ENCODE data around the gene YY1.
"Not testable (repeated sequence)": the region's sequence is repeated elsewhere in the genome, so short reads cannot be mapped to it uniquely, and the experiment has no call there.

Gene YY1

DNA sequence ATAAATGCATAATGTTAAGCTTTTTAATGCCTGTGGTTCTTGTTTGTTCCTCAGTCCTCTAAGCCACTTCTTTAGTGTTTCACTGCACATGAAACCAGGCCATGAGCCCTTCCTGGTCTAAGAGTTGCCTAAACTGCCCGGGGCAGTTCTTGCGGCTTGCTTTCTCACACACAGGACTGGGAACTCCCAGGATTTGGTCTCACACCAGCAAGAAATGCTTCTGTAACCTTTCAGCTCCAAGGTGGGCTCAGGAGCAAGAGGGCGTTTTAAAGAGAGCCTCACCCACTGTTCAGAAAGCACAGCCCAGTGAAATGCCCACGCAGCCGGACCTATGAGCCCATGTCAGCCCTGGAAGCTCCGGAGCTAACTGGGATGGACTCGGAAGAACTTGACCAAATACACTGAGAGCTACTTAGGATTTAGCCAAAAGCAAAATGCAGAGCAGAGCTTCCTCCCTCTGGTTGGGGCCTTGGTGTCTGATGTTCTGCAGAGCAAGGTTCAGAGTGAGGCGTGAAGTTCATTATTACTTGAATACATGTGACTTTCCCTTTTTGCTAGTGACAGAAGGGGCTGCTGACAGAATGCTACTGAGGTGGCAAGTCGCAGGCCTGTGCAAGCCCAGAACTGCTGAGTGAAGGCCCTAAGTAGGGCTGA is 43.9 kb downstream of the YY1 start:
- DNase-seq (ENCODE audit: extremely low read depth in 1 of 2, low read depth in 1 of 2): no peak

DNA sequence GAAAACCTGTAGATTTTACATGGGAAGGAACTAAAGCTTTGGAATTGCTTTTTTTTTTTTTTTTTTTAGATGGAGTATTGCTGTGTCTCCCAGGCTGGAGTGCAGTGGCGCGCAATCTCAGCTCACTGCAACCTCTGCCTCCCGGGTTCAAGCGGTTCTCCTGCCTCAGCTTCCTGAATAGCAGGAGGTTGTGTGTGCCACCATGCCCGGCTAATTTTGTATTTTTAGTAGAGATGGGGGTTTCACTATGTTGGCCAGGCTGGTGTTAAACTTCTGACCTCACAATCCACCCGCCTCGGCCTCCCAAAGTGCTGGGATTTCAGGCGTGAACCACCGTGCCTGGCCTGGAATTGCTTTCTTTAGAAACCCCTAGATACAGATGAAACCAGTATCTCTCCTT is 44.5 kb downstream of the YY1 start:
- DNase-seq (ENCODE audit: extremely low read depth in 1 of 2, low read depth in 1 of 2): not testable (repeated sequence)

DNA sequence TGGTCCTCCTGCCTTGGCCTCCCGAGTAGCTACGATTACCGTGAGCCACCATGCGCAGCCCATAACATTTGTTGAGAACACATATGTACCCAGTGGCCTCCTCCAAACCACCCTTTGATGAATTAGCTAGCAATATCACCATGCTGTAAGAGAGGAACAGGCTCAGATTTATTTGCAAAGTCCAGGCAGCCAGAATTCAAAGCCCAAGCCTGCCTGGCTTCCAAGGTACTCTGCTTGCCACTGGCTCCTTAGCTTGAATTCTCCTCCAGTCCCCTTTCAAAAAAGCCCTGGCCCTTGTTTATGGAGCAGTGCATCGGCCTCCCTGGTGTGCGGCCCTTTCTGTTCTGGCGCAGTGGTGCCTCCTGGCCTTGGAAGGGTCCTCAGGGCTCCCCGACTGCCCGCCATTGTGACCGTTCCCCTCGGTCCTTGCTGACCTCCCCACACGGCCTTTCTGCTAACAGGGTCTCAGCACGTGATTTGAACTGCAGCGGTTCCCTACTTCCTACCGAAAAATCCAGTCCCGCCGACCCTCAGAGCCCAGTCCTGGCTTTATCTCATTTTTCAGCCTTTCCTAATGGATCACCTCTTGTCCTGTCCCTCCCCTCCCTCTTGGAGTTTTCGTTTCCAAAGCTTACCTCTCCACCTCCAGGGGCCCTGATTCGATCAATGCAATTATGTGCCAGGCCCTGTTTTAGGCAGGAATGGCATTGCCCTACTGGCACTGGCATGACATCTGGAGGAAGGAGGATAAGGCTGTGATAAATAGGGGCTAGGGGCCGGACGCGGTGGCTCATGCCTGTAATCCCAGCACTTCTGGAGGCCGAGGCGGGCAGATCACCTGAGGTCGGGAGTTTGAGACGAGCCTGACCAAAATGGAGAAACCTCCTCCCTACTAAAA is 45.3 kb downstream of the YY1 start:
- DNase-seq (ENCODE audit: extremely low read depth in 1 of 2, low read depth in 1 of 2): no peak

DNA sequence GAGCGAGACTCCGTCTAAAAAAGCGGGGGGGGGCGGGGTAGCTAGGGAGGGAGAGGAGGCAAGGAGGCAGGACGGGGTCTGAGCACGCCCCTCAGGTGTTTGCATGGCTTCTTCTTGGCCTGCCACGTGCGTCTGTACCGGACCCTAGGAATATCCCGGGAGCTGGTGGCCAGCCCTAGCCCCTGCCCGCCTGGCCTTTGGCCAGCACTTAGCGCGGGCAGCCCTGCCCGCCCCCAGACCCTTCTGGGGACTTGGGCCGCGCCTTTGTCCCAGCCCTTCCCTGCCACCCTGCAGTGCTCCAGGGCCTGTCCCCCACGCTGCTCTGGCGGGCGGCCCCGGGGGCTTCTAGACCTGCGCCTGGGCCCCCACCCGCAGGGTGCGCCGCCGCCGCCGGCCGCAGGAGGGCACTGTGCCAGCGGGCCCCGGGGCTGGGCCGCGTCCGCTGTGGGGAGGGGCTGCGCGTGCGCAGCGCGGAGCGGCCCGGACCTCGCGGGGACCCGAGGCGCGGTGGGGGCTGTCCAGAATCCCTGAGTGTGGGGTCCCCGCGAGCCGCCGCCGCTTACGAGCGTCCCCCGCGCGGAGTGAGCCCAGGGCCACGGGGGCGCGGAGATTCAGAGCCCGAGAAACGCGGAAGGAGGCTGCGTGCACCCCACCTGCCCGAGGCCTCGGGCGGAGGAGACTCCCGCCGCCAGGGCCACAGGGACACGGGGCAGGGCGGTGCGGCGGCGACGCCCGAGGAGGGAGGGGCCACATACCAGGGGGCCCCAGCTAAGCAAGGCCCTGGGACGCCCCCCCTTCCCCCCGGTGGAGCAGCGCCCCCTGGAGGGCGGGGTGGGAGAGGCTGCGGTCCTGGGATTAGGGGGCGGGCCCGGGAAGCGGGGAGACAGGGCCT is 46.3 kb downstream of the YY1 start:
- peak in 1 of 2 donors; percentile 72 for DNase-seq (ENCODE audit: extremely low read depth in 1 of 2, low read depth in 1 of 2)

DNA sequence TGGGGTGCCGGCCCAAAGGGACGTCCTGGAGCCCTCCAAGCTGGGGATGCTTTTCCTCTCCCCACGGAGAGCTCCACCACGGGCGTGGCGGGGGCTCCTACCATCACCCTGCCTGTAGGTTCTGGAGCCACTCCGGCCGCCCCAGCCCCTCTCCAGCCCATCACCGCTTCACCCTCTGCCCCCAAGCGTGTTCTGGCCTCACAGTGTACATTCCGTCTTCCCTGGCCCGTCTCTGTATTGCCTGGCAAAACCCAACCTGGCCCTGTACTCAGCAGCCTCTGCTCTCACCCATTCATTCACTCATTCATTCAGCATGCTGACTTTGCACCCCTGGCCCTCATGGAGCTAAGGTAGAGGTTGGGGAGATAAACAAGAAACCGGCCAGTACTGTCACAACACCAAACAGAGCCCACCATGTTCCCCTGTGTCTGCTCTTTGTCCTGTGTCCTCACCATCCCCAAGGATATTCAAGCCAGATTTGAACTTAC is 47.0 kb downstream of the YY1 start:
- DNase-seq (ENCODE audit: extremely low read depth in 1 of 2, low read depth in 1 of 2): no peak

DNA sequence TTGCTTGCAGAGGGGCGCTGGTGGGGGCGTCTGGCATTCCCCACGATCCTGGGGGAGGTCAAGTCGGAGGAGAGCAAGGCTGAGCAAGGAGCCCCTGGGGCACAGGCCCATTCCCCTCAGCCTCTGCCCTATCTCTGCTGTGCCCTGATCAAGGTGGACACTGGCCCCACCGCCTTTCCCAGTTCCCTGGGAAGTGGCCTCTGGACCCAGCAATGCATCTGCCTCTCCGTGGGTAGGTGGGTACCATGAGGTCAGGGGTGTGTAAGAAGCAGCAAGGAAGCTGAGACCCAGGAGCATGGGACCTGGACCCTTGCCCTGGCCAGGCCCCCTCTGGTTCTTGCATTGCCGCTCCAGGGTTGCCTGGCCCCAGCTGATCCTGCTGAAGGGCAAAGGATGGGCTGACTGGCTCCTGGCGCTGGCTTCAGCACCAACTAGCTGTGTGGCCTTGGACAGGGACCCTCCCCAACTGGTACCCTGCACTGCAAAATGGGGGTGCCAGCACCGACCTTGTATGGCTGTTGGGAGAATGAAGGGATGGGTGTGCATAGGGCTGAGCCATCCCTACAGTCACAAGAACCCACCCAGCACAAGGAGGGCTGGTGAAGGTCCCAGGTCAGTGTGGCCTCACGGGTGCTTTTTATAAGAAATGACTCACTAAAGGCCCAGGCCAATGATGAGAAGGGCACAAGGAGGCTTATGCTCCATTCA is 47.7 kb downstream of the YY1 start:
- DNase-seq (ENCODE audit: extremely low read depth in 1 of 2, low read depth in 1 of 2): no peak

DNA sequence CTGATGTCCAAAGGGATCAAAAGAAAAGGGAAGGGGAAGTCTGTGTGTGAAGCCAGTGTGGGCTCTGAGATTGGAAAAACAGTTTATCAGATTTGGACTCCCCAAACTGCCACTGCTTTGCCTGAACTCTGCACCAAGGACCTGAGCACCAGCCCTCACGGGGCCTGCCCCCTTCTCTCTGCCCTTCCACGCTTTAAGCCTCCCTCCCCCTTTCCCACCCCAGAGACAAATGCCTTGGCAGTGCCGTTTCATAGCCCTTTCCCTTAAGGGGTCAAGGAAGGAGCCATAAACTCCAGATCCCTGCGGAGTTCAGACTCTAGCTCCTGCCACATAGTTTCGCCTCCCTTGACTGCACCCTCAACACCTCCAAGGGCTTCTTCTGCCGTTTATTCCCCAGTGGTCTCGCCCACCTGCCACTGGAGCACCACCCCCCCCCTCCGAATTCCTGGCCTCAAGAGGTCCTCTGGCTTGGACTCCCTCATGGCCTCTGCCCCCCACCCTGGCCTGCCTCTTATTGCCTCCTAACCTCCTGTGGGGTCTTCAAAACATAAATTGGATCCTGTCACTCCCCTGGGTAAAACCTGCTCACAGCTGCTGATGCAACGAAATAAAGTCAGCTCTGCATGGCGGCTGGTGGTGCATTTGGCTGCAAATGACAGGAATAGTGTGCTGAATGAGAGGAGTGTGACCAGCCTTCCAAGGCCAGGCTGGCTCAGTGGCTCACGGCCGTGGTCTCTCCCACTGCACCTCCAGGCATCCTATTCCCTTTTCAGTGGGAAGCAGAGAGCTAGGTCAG is 48.5 kb downstream of the YY1 start:
- no peak for DNase-seq (ENCODE audit: extremely low read depth in 1 of 2, low read depth in 1 of 2)

DNA sequence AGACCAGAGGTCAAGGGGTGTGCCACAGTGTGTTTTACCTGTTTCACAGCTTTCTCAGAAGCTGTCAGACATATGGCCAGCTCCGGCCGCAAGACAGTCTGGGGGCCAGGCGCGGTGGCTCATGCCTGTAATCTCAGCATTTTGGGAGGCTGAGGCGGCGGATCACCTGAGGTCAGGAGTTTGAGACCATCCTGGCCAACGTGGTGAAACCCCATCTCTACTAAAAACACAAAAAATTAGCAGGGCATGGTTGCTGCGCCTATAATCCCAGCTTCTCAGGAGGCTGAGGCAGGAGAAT is 49.0 kb downstream of the YY1 start:
- not testable (repeated sequence) for DNase-seq (ENCODE audit: extremely low read depth in 1 of 2, low read depth in 1 of 2)

DNA sequence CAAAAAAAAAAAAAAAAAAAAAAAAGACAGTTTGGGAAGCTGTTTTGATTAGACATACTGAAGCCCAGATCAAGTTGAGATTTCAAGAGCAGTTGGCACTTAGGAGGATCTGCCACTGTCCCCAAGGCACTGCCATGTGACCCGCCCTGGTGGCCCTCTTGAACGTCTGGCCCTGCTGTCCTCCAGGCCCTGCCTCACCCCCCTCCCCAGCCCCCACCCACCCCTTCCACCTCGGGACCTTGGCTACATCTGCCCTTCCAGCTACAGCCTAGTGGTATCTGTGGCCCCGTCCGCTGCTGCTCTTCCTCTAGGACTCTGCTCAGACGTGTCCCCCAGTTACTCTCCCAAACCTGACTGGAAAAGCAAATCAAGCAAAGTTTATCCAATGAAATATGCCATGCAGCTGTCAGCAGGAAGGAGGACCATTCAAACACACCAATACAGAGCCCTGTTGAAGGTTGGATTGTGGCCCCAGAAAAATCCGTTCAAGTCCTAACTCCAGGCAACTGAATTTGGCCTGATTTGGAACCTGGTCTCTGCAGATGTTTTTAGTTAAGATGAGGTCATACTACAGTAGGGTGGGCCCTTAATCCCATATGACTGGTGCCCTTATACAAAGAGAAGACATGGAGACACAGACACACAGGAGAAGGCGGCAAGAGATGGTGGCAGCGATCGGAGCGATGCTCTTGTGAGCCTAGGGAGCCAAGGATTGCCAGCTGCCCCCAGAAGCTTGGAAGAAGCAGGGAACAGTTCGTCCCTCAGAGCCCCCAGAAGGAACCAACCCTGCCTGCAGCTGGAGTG is 49.6 kb downstream of the YY1 start:
- no peak for DNase-seq (ENCODE audit: extremely low read depth in 1 of 2, low read depth in 1 of 2)

DNA sequence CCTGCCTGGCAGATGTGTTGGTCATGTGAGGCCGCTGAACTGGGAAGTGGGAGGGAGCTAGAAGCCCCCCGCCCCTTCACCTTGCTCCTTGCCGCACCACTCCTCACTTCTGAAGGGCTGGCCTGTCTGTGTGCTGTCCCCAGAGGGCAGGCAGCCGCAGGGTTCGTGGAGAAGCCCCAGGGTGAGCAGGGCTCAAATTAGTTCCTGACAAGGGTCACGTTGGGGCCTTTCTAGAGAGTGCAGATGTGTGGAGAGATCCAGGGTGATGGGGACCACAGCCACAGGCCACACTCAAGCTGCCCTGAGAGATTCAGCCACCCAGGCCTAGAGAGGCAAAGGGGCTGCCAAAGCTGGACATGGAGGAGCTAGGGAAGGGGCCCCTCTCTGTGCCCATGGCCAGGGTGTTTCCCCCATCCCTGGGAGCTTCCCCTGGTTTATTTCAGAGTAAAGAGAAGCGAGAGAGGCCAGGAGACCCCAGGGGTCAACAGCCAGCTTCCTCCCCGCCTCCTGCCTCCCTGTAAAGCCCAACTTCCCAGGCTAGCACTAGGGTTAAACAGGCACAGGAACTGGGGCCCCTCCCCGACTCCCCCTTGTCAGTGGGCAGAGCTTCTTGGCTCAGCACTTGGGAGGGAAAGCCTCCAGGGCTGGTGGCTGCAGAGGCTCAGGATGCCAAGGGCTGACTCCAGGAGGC is 51.1 kb downstream of the YY1 start:
- DNase-seq (ENCODE audit: extremely low read depth in 1 of 2, low read depth in 1 of 2): no peak

DNA sequence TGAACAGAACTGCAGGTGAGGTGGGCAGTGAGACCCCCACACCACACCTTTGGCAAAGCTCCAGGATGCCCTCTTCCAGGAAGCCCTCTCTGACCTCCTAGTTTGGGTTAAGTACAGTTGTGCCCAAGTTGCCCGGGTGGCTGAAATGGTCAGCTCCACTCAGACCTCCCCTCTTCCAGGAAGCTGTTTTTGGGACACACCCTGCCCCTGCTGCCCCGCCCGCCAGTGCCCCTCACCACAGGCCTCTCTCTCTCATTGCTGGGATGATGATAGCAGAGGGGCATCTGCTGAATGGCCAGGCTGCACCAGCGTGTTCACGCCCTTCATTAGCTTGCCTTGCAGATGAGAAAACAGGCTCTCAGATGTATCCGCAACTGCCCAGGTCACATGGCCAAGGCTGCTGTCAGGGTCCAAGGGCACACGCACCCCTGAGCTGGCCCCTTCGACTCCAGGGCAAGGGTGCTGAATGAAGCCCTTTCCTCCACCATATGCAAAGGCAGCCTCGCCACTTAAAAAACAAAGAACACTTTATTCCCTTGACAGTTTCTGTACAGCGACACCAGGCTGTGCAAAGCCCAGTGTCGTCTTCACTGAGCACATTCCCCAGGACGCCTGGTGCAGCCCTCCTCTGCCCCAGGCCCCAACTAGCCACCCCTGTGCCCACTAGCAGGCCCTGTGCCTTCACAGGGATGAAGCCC is 51.8 kb downstream of the YY1 start:
- no peak for DNase-seq (ENCODE audit: extremely low read depth in 1 of 2, low read depth in 1 of 2)

DNA sequence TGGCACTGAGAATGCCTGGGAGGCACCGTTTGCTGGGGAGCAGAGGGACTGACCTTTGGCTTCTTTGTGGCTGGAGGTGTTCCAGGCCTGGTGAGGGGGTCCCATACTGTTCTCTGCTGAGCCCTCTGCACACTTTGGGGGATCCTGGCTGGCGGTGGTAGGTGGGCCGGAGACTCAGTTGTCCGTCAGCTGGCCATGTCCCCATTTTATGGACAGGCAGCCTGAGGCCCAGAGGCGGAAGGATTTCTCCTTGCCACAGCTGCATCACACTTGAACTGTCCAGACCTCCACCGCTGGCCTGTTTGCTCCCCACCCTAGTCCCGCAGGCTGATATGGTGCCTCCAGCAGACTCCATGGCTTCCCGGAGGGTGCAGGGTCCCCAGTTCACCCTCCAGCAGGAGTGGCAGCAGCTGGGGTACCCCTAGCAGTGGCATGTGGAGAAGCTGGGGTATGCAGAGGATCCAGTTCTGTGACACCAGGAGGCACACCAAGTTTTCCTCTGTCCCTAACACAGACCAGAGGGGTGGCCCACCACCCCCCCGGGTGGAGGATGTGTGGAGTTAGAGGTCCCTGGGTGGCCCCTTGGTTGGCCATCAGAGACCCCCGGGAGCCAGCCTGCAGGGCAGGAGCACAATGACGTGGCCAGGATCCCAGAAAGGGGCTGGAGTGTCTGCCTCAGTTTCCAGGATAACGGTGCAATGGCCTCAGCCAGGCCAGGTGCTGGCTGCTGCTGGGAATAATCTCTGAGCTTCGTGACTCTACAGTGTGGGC is 52.5 kb downstream of the YY1 start:
- DNase-seq (ENCODE audit: extremely low read depth in 1 of 2, low read depth in 1 of 2): no peak

DNA sequence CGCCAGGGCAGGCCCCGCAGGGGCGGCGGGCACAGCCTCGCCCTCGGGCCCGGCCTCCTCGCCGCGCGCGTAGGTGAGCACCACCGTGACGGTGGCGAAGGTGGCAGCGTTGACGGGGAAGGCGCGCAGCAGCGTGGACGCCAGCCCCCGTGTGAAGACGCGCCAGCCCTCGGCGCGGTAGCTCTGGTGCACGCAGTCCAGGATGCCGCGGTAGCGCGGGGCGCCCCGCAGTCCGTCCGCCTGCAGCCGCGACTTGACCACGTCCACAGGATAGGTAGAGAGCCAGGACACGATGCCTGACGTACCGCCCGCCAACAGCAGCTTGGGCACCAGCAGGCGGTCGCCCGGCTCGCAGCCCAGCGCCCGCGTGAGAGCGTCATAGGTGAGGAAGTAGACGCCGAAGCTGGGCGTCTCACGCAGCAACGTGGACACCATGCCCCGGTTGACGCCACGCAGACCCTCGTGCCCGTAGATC is 53.4 kb downstream of the YY1 start:
- no peak for DNase-seq (ENCODE audit: extremely low read depth in 1 of 2, low read depth in 1 of 2)

DNA sequence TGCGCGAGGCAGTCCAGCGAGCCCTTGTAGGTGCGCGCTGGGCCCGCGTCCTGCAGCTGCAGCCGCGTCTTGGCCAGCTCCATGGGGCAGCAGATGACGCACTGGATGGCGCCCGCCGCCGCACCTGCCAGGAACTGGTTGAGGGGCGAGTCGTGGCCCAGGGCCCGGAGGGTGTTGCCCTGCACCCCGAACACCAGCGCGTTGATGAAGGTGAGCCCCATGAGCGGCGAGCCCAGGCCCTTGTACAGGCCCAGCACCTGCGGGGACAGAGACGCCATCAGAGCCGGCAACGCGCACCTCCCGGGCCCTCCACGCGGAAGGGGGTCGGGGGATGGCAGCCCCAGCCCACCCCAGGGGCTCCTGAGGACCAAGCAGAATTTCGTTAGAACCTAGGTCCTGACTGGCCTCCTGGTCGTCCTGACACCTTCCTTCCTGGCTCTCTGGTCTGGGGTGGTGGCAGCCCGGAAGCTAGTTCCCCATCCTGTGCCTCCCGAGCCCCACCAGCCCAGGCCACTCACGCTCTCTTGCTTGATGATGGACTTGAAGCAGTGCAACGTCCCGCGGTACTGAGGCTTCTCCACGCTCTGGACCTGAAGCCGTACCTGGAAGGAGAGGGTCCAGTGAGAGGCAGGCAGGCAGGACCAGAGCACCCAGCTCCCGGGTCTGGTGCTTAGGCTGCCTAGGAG is 54.0 kb downstream of the YY1 start:
- no peak for DNase-seq (ENCODE audit: extremely low read depth in 1 of 2, low read depth in 1 of 2)

DNA sequence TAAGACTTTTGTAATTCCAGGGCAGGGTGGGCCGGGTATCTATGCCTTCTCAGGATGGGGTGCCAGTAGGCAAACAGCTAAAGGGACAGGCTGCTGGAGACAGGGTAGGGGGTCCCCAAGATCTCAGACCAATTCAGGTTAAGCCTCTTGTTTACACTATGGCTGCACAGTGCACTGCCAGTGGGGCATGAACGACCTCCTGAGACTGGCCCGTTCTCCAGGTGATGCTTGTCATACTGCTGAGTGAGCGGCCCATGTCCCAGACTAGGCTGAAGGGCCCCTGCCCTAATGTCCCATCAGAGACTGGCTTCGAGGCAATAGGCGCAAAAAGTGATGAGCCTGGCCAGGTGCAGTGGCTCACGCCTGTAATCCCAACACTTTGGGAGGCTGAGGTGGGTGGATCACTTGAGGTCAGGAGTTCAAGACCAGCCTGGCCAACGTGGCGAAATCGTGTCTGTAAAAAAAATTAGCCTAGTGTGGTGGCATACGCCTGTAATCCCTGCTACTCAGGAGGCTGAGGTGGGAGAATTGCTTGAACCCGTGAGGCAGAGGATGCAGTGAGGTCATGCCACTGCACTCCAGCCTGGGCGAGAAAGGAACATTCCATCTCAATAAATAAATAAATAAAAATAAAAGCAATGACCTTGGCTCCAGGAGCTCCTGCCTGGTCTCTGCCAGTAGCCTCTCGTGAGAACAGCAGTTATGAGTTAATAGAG is 54.7 kb downstream of the YY1 start:
- no peak for DNase-seq (ENCODE audit: extremely low read depth in 1 of 2, low read depth in 1 of 2)

Measured in activated CD8-positive, alpha-beta memory T cell treated with anti-CD3 and anti-CD28 coated beads for 1 hour (primary cell).